Suprapubic skin (tissue), 4 donors: ENCODE data around the gene BMP2.

Experiments
- POLR2A ChIP-seq, 2 donors: fragments of 450-650 bp; IDR thresholded peaks; one replicate each; pipeline ENCODE4 v1.6.1; 2017; ENCODE audit warnings: antibody characterized with exemption in 2 of 2, mild to moderate bottlenecking in 2 of 2, moderate library complexity in 2 of 2
- POLR2AphosphoS5 ChIP-seq, 3 donors: sonication (generic); formaldehyde crosslinking; IDR thresholded peaks; one replicate each; pipeline ENCODE4 v1.6.1; 2017; ENCODE audit warnings: antibody characterized with exemption in 3 of 3
- TF ChIP-seq, protein P1 (sequence below), 2 donors: fragments of 200-600 bp in 1 of 2; fragments of 450-650 bp in 1 of 2; sonication (generic) in 1 of 2; IDR thresholded peaks; one replicate each; pipeline ENCODE4 v1.5.1; 2016 to 2019; ENCODE audit warnings: antibody characterized with exemption in 2 of 2, mild to moderate bottlenecking in 1 of 2, moderate library complexity in 1 of 2

DNA sequence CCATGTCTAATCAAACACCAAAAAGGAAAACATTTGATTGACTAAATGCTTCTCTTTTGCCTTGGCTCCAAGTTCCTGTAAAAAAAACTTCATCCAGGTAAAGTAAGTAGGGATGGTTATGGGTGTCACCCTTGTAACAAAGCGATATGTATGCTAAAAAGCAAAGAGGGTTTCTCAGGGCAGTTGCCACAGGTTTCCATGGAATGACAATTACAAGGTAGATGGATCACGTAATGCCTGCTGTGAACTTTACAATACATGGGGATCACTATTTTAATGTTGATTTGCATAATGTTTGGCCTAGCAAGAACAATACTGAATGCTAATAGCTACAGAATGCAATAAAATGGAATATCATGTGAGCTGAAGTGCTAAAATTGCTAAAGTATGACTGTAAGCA is 2.9 kb upstream of the BMP2 start:
- TF ChIP-seq, protein P1, sequence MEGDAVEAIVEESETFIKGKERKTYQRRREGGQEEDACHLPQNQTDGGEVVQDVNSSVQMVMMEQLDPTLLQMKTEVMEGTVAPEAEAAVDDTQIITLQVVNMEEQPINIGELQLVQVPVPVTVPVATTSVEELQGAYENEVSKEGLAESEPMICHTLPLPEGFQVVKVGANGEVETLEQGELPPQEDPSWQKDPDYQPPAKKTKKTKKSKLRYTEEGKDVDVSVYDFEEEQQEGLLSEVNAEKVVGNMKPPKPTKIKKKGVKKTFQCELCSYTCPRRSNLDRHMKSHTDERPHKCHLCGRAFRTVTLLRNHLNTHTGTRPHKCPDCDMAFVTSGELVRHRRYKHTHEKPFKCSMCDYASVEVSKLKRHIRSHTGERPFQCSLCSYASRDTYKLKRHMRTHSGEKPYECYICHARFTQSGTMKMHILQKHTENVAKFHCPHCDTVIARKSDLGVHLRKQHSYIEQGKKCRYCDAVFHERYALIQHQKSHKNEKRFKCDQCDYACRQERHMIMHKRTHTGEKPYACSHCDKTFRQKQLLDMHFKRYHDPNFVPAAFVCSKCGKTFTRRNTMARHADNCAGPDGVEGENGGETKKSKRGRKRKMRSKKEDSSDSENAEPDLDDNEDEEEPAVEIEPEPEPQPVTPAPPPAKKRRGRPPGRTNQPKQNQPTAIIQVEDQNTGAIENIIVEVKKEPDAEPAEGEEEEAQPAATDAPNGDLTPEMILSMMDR (IDR thresholded peaks at IDR 0.05) = no peak
- TF ChIP-seq POLR2A (IDR thresholded peaks at IDR 0.05) (no peak), POLR2AphosphoS5 (IDR thresholded peaks at IDR 0.05) (no peak)
